Upper lobe of left lung (tissue), 6 donors: ENCODE results near the gene HMGN1. TPM values are rescaled to one million over a fixed set of nuclear protein-coding genes. Genes with fewer than 3 reads are reported as not detected.

Experiments used
- ATAC-seq, 2 donors: fragments of 200-7000 bp; cut with Tn5 transposase; one replicate each; pipeline ENCODE4 v1.9.1; 2022; ENCODE audit warnings: mild to moderate bottlenecking in 2 of 2, moderate library complexity in 2 of 2; ENCODE audit not compliant: low FRiP score in 2 of 2
- DNase-seq, 2 donors: peaks; one replicate each; pipeline ENCODE4 v3.0.0-alpha.2; 2019 to 2020
- H3K27ac ChIP-seq, 4 donors: fragments of 200-600 bp; sonication (generic); one replicate each; pipeline ENCODE4 v1.5.1; 2016 to 2019
- H3K27me3 ChIP-seq, 4 donors: fragments of 200-600 bp; sonication (generic); one replicate each; pipeline ENCODE4 v1.5.1; 2017 to 2019
- H3K36me3 ChIP-seq, 4 donors: fragments of 200-600 bp; sonication (generic); one replicate each; pipeline ENCODE4 v1.5.1; 2016 to 2019
- H3K4me1 ChIP-seq, 4 donors: fragments of 200-600 bp; sonication (generic); one replicate each; pipeline ENCODE4 v1.5.1; 2018 to 2019
- H3K4me3 ChIP-seq, 4 donors: fragments of 200-600 bp; sonication (generic); one replicate each; pipeline ENCODE4 v1.5.1; 2017 to 2019; ENCODE audit warnings: mild to moderate bottlenecking in 2 of 4, moderate library complexity in 1 of 4
- H3K9me3 ChIP-seq, 4 donors: fragments of 200-600 bp; sonication (generic); one replicate each; pipeline ENCODE4 v1.5.1; 2018 to 2019
- EP300 ChIP-seq, 4 donors: sonication (generic); formaldehyde crosslinking; IDR thresholded peaks; one replicate each; pipeline ENCODE4 v1.5.1; 2017; ENCODE audit warnings: antibody characterized with exemption in 4 of 4, control low read depth in 2 of 4
- POLR2A ChIP-seq, 4 donors: fragments of 450-650 bp; IDR thresholded peaks; one replicate each; pipeline ENCODE4 v1.5.1; 2016 to 2017; ENCODE audit warnings: antibody characterized with exemption in 4 of 4, mild to moderate bottlenecking in 2 of 4
- POLR2AphosphoS5 ChIP-seq, 2 donors: sonication (generic); formaldehyde crosslinking; IDR thresholded peaks; one replicate each; pipeline ENCODE4 v1.5.1; 2017; ENCODE audit warnings: antibody characterized with exemption in 2 of 2
- WGBS, 2 donors: methylation state at CpG; one replicate each; pipeline ENCODE4 v1.1.5; 2017 to 2018; 5-methylcytosine and 5-hydroxymethylcytosine counted together
- total RNA-seq, 6 donors: library from RNA; depleted of rRNA in 4 of 6; stranded (reverse); fragments of >200 nt in 4 of 6; gene quantifications; one replicate each; pipeline versions ENCODE4 v1.1.0 to v1.2.1, GENCODE V29; 2016 to 2021
- TF ChIP-seq, protein P1 (sequence below), 6 experiments: fragments of 450-650 bp in 4 of 6; fragments of 200-600 bp in 2 of 6; sonication (generic) in 2 of 6; IDR thresholded peaks; one replicate each; pipeline ENCODE4 v1.5.1; 2016 to 2019; ENCODE audit warnings: antibody characterized with exemption in 6 of 6
- donor health status: DM: no; HTN: no; CAD: no; lungs with moderate emphysema.
- donor health status: DM: no; HTN: yes; CAD: no; lungs with severe emphysema.

Gene HMGN1
- total RNA-seq, 6 donors from 2014 or later = 80.7 to 164 (median 115) TPM

DNA sequence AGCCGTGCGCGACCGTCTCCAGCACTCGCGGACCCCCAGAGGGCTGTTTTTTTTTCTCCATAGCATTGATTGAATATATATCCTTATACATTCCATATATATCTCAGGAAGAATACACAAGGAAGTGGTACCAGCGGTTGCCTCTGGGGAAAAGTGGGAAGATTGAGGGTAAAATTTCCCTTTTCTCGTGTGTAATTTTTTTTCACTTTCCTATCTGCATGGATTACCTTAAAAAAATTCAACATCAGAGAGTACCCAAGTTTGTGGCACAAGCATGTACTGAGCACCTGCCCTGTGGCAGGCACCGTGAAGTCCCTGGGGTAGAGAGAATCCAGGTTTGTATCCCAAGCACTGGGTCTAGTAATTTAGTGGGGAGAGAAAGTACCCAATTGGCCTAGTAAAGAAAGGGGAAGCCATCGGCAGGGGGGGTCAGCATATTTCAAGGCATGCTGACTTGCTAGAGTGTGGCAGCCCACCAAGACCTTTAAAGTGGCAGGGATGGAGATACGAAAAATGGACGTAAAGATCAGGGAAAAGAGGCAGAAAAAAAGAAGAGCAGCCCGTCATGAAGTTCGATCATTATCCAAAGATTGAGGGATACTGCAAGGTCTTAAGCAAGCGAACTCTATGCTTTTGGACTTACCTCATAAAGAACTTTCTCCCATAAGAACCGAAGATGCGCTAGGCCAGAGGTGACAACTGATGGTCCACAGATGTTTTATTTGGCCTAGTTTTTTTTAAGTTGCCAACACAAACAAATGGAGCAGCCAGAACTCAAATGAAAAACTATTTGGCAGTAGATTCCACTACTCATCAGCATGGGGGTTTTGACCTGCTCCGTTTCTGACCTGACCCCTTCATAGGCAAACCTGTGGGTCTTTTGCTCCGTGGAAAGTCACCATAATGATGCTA lies 1.5 kb upstream of the HMGN1 start:
- Histone ChIP-seq H3K36me3 (peaks cover 0 to 1% (median 0%) of the 10 kb centered on the region in 4 donors), H3K9me3 (no peaks in the 10 kb centered on the region), H3K27me3 (no peaks in the 10 kb centered on the region), H3K4me3 (peak overlapping the region in 3 of 4 donors; percentile 80 to 90 (median 87)), H3K27ac (peak overlapping the region; percentile 86 to 99 (median 94)), H3K4me1 (peaks cover 18 to 30% (median 26%) of the 10 kb centered on the region in 4 donors)
- ATAC-seq = no peak
- 70 to 80% methylated on average over 19 of the region's 19 CpGs for WGBS, 2 donors
- TF ChIP-seq EP300 (IDR thresholded peaks at IDR 0.05) (no peak), POLR2AphosphoS5 (IDR thresholded peaks at IDR 0.05) (no peak), POLR2A (IDR thresholded peaks at IDR 0.05) (no peak)
- TF ChIP-seq, protein P1, sequence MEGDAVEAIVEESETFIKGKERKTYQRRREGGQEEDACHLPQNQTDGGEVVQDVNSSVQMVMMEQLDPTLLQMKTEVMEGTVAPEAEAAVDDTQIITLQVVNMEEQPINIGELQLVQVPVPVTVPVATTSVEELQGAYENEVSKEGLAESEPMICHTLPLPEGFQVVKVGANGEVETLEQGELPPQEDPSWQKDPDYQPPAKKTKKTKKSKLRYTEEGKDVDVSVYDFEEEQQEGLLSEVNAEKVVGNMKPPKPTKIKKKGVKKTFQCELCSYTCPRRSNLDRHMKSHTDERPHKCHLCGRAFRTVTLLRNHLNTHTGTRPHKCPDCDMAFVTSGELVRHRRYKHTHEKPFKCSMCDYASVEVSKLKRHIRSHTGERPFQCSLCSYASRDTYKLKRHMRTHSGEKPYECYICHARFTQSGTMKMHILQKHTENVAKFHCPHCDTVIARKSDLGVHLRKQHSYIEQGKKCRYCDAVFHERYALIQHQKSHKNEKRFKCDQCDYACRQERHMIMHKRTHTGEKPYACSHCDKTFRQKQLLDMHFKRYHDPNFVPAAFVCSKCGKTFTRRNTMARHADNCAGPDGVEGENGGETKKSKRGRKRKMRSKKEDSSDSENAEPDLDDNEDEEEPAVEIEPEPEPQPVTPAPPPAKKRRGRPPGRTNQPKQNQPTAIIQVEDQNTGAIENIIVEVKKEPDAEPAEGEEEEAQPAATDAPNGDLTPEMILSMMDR (IDR thresholded peaks at IDR 0.05) = no peak
- peak in 1 of 2 donors; percentile 46 for DNase-seq

DNA sequence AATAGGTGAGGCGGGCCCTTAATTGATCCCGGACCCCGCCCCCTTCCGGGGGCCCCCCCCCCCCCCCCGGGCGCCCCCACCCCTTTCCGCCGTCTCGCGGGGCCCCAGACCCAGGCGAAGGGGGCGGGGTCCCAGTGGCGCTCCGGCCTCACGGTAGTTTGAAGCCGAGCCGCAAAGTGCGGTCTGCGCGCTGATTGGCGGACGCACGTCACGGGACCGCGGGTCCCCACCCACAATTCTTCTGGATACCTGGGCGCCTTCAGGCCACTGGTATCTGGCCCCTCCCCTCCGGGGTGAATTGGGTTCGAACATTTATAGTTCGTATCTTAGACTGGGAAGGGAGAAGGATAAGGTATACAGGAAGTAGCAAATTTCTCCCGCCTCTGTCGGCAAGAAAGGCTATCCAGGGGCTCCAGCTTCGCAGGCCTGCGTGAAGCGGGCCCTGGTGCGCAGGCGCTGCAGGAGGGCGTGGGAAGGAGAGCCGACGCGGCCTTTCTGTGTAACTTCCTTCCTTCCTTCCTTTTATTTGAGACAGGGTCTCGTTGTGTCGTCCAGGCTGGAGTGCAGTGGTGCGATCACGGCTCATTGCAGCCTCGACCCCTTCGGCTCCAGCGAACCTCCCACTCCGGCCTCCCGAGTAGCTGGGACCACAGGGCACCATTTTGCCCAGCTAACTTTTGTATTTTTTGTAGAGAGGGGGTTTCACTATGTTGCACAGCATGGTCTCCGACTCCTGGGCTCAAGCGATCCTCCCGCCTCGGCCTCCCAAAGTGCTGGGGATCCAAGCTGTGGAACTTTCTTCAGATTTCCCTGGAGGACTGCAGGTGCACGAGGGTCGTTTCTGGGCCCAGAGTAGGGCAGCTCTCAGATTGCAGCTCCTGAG lies 564 bp upstream of the HMGN1 start:
- H3K27me3 ChIP-seq = no peaks in the 10 kb centered on the region
- TF ChIP-seq POLR2A (IDR thresholded peaks at IDR 0.05) (peak in 2 of 4 donors; percentile 52 to 75), EP300 (IDR thresholded peaks at IDR 0.05) (no peak), POLR2AphosphoS5 (IDR thresholded peaks at IDR 0.05) (peak; percentile 43 to 69)
- WGBS, 2 donors = 5 to 10% methylated on average over 23 to 48 of the region's 56 CpGs
- H3K27ac ChIP-seq = peak overlapping the region; percentile 86 to 99 (median 94)
- H3K4me3 ChIP-seq = peak overlapping the region; percentile 61 to 90 (median 84)
- ATAC-seq (peak; percentile 98 to 99), DNase-seq (peak; percentile 98 to 100)
- H3K36me3 ChIP-seq = peaks cover 0 to 10% (median 0%) of the 10 kb centered on the region in 4 donors
- peaks cover 18 to 30% (median 26%) of the 10 kb centered on the region in 4 donors for H3K4me1 ChIP-seq
- H3K9me3 ChIP-seq = no peaks in the 10 kb centered on the region

DNA sequence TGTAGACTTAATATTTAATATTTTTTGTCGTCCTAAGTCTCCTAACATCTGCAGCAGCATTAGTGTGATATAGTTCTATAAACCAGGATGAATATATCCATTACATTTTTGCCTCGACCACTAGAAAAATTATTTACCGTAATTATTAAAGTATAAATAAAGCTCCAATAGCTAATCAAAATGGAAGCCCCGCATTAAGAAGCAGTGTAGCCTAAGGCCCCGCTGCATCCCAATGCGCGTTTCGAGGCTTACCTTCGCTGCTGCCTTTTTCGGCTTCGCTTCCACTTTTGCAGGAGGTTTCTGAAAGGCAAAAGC lies 891 bp downstream of the HMGN1 start:
- H3K4me3 ChIP-seq = peak overlapping the region; percentile 35 to 90 (median 84)
- H3K27ac ChIP-seq = peak overlapping the region; percentile 86 to 99 (median 94)
- peaks cover 0 to 25% (median 7%) of the 10 kb centered on the region in 4 donors for H3K36me3 ChIP-seq
- DNase-seq (no peak), ATAC-seq (no peak)
- WGBS, 2 donors = 0 to 1% methylated on average over 11 of the region's 11 CpGs
- peaks cover 18 to 30% (median 26%) of the 10 kb centered on the region in 4 donors for H3K4me1 ChIP-seq
- H3K27me3 ChIP-seq = no peaks in the 10 kb centered on the region
- TF ChIP-seq POLR2A (IDR thresholded peaks at IDR 0.05) = no peak
- no peaks in the 10 kb centered on the region for H3K9me3 ChIP-seq

DNA sequence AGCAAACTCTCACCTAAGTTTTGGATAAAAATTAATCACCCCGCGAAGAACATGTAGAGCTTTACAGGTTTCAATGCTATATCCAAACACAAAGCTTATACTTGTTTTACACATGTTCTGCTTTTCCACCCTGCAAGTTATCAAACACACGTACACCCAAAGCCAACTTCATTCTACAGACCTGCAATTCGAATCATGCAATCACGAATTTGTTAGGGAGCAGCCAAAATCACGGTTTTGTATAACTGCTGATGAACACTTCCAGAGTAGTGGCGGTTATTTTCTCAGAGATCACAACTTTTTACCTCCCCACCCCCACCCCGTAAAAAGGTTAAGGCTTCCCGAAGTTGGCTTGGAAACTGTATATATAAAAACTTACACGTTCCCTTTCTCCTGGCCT lies 1.4 kb downstream of the HMGN1 start:
- TF ChIP-seq POLR2AphosphoS5 (IDR thresholded peaks at IDR 0.05) (no peak), EP300 (IDR thresholded peaks at IDR 0.05) (no peak), POLR2A (IDR thresholded peaks at IDR 0.05) (no peak)
- TF ChIP-seq, protein P1 (IDR thresholded peaks at IDR 0.05) = no peak
- H3K36me3 ChIP-seq = peaks cover 0 to 26% (median 7%) of the 10 kb centered on the region in 4 donors
- no peak for DNase-seq
- H3K4me3 ChIP-seq = peak overlapping the region in 3 of 4 donors; percentile 80 to 90 (median 87)
- H3K27ac ChIP-seq = peak overlapping the region in 3 of 4 donors; percentile 91 to 99 (median 96)
- WGBS, 2 donors = 10 to 12% methylated on average over 10 of the region's 10 CpGs
- H3K4me1 ChIP-seq = peaks cover 18 to 30% (median 26%) of the 10 kb centered on the region in 4 donors
- no peaks in the 10 kb centered on the region for H3K27me3 ChIP-seq
- no peaks in the 10 kb centered on the region for H3K9me3 ChIP-seq
- no peak for ATAC-seq

DNA sequence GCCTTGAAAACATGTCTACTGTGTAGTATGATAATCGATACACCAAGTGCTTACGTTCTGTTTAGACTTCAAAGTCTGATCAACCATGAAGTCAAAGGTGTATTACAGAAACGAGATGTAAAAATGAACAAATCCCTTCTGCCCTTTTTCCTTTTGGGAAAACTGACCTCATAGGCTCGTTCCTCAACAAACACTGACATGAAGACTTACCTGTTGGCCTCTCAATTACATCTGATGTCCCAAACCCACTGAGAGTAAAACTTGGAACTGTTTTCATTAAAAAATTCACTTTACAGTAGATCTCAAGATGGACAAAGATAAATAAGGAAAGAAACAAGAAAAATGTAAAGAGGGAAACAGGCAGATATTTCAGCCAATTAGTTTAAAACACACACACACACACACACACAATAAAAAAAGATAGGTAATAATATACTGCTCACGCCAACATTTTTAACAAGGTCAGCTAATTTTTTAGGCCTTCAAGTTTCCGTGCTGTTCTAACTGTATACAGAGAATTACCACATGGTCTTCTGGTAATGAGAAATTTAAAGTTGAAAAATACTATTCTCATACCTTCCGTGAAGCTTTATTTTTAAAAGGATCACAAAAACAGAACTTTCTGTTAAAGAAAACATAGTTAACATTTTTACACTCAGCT lies 2.1 kb downstream of the HMGN1 start:
- no peaks in the 10 kb centered on the region for H3K27me3 ChIP-seq
- no peak overlapping the region for H3K27ac ChIP-seq
- DNase-seq (no peak), ATAC-seq (no peak)
- H3K4me1 ChIP-seq = peaks cover 18 to 30% (median 26%) of the 10 kb centered on the region in 4 donors
- peak overlapping the region in 1 of 4 donors; percentile 90 for H3K4me3 ChIP-seq
- peaks cover 0 to 33% (median 10%) of the 10 kb centered on the region in 4 donors for H3K36me3 ChIP-seq
- H3K9me3 ChIP-seq = no peaks in the 10 kb centered on the region
- no peak for TF ChIP-seq POLR2A (IDR thresholded peaks at IDR 0.05)
- TF ChIP-seq POLR2AphosphoS5 (IDR thresholded peaks at IDR 0.05) = no peak
- TF ChIP-seq, protein P1 (IDR thresholded peaks at IDR 0.05) = no peak
- TF ChIP-seq EP300 (IDR thresholded peaks at IDR 0.05) = no peak
- 57 to 60% methylated on average over 7 of the region's 7 CpGs for WGBS, 2 donors
